Activated T-helper 2 cell treated with anti-CD3 and anti-CD28 coated beads, Interferon-gamma antibody, Interleukin-2, Interleukin-4, amounts not matched to agents 10 μg/mL and 5 μg/mL and 100 μg/mL, durations not matched to agents 14 hours and 24 hours and 36 hours (primary cell): ENCODE results near the gene CACNA2D3. TPM values are rescaled to one million over a fixed set of nuclear protein-coding genes. Genes with fewer than 3 reads are reported as not detected.

Experiments used
- DNase-seq: peaks from one replicate; pipeline ENCODE4 v3.0.0; 2021; ENCODE audit warnings: low spot score
- H3K27ac Mint-ChIP-seq: one replicate; pipeline ENCODE4 v1.8.0; 2021; ENCODE audit warnings: mixed read lengths
- H3K27me3 Mint-ChIP-seq: one replicate; pipeline ENCODE4 v1.8.0; 2021; ENCODE audit warnings: low read depth, mixed read lengths
- H3K36me3 Mint-ChIP-seq: one replicate; pipeline ENCODE4 v1.8.0; 2021; ENCODE audit warnings: low read depth, mixed read lengths
- H3K4me1 Mint-ChIP-seq: one replicate; pipeline ENCODE4 v1.8.0; 2021; ENCODE audit warnings: low read depth, mixed read lengths
- H3K4me3 Mint-ChIP-seq: one replicate; pipeline ENCODE4 v1.8.0; 2021; ENCODE audit warnings: low read depth, mild to moderate bottlenecking, moderate library complexity, mixed read lengths
- H3K9me3 Mint-ChIP-seq: one replicate; pipeline ENCODE4 v1.8.0; 2021; ENCODE audit warnings: mixed read lengths
- intact Hi-C: fragments of 100-400 bp; cut with micrococcal nuclease; formaldehyde crosslinking; loops from one replicate; pipeline ENCODE4 v1.15.1; 2023
- total RNA-seq: library from RNA; stranded (reverse); gene quantifications from 2 replicates; pipeline ENCODE4 v1.2.3, GENCODE V29; 2022

The CACNA2D3 gene
- total RNA-seq, 1 donor from 2014 or later: not detected

- no peaks in the 10 kb centered on the region for H3K4me1 Mint-ChIP-seq
- H3K9me3 Mint-ChIP-seq: no peaks in the 10 kb centered on the region
- no peaks in the 10 kb centered on the region for H3K36me3 Mint-ChIP-seq
- H3K27me3 Mint-ChIP-seq: no peaks in the 10 kb centered on the region
- H3K4me3 Mint-ChIP-seq: no peak overlapping the region
- intact Hi-C loops: no loop called here
- no peak overlapping the region for H3K27ac Mint-ChIP-seq
- no peak for DNase-seq
Observed at GRCh38 chr3:54543446-54543845, 421.1 kb downstream of the CACNA2D3 start.

- Mint-ChIP-seq H3K4me3 (no peak overlapping the region), H3K27me3 (no peaks in the 10 kb centered on the region), H3K4me1 (no peaks in the 10 kb centered on the region), H3K36me3 (no peaks in the 10 kb centered on the region), H3K9me3 (no peaks in the 10 kb centered on the region), H3K27ac (no peak overlapping the region)
- intact Hi-C loops: no loop called here
- DNase-seq: no peak
Observed at GRCh38 chr3:54547051-54547450, 424.7 kb downstream of the CACNA2D3 start.

- no peaks in the 10 kb centered on the region for H3K9me3 Mint-ChIP-seq
Observed at GRCh38 chr3:54547846-54548245, 425.5 kb downstream of the CACNA2D3 start.

GRCh38 chr3:54549607-54550220 is 427.4 kb downstream of the CACNA2D3 start:
- Mint-ChIP-seq H3K27me3 (no peaks in the 10 kb centered on the region), H3K9me3 (no peaks in the 10 kb centered on the region), H3K36me3 (no peaks in the 10 kb centered on the region), H3K27ac (no peak overlapping the region), H3K4me1 (no peaks in the 10 kb centered on the region), H3K4me3 (no peak overlapping the region)
- intact Hi-C loops: no loop called here
- DNase-seq: no peak

More at GRCh38 chr3:54547846-54548245, 425.5 kb downstream of the CACNA2D3 start:
- Mint-ChIP-seq H3K4me3 (no peak overlapping the region), H3K4me1 (no peaks in the 10 kb centered on the region), H3K27me3 (no peaks in the 10 kb centered on the region), H3K36me3 (no peaks in the 10 kb centered on the region), H3K27ac (no peak overlapping the region)
- intact Hi-C loops: no loop called here
- DNase-seq: no peak

- H3K36me3 Mint-ChIP-seq: no peaks in the 10 kb centered on the region
- H3K4me1 Mint-ChIP-seq: no peaks in the 10 kb centered on the region
- no peak for DNase-seq
- no peaks in the 10 kb centered on the region for H3K27me3 Mint-ChIP-seq
- intact Hi-C loops: no loop called here
- no peak overlapping the region for H3K4me3 Mint-ChIP-seq
- no peak overlapping the region for H3K27ac Mint-ChIP-seq
- no peaks in the 10 kb centered on the region for H3K9me3 Mint-ChIP-seq
Observed at GRCh38 chr3:54550221-54550977, 428.0 kb downstream of the CACNA2D3 start.

GRCh38 chr3:54556630-54557029 is 434.3 kb downstream of the CACNA2D3 start:
- Mint-ChIP-seq H3K36me3 (no peaks in the 10 kb centered on the region), H3K27me3 (no peaks in the 10 kb centered on the region), H3K9me3 (peaks cover 4% of the 10 kb centered on the region), H3K27ac (no peak overlapping the region), H3K4me3 (no peak overlapping the region), H3K4me1 (no peaks in the 10 kb centered on the region)
- intact Hi-C loops: no loop called here
- no peak for DNase-seq

GRCh38 chr3:54557538-54558428 is 435.4 kb downstream of the CACNA2D3 start:
- no peak overlapping the region for H3K27ac Mint-ChIP-seq
- intact Hi-C loops: no loop called here
- H3K4me3 Mint-ChIP-seq: no peak overlapping the region
- no peak for DNase-seq
- H3K9me3 Mint-ChIP-seq: peaks cover 4% of the 10 kb centered on the region
- H3K27me3 Mint-ChIP-seq: no peaks in the 10 kb centered on the region
- no peaks in the 10 kb centered on the region for H3K4me1 Mint-ChIP-seq
- H3K36me3 Mint-ChIP-seq: no peaks in the 10 kb centered on the region

- Mint-ChIP-seq H3K4me1 (no peaks in the 10 kb centered on the region), H3K36me3 (no peaks in the 10 kb centered on the region), H3K9me3 (peaks cover 4% of the 10 kb centered on the region), H3K27me3 (no peaks in the 10 kb centered on the region), H3K4me3 (no peak overlapping the region), H3K27ac (no peak overlapping the region)
- no peak for DNase-seq
- intact Hi-C loops: no loop called here
Observed at GRCh38 chr3:54563501-54564200, 441.3 kb downstream of the CACNA2D3 start.

GRCh38 chr3:54564374-54564925 is 442.1 kb downstream of the CACNA2D3 start:
- intact Hi-C loops: no loop called here
- no peaks in the 10 kb centered on the region for H3K36me3 Mint-ChIP-seq

GRCh38 chr3:54565956-54566355 is 443.6 kb downstream of the CACNA2D3 start:
- intact Hi-C loops: no loop called here
- Mint-ChIP-seq H3K36me3 (no peaks in the 10 kb centered on the region), H3K4me1 (no peaks in the 10 kb centered on the region), H3K4me3 (no peak overlapping the region), H3K27ac (no peak overlapping the region), H3K9me3 (peaks cover 4% of the 10 kb centered on the region), H3K27me3 (no peaks in the 10 kb centered on the region)
- DNase-seq: no peak

More at GRCh38 chr3:54564374-54564925, 442.1 kb downstream of the CACNA2D3 start:
- DNase-seq: no peak
- Mint-ChIP-seq H3K4me3 (no peak overlapping the region), H3K9me3 (peaks cover 4% of the 10 kb centered on the region), H3K27me3 (no peaks in the 10 kb centered on the region), H3K4me1 (no peaks in the 10 kb centered on the region), H3K27ac (no peak overlapping the region)

GRCh38 chr3:54567949-54568348 is 445.6 kb downstream of the CACNA2D3 start:
- H3K27ac Mint-ChIP-seq: no peak overlapping the region
- no peaks in the 10 kb centered on the region for H3K4me1 Mint-ChIP-seq
- intact Hi-C loops: no loop called here
- H3K36me3 Mint-ChIP-seq: no peaks in the 10 kb centered on the region
- H3K9me3 Mint-ChIP-seq: no peaks in the 10 kb centered on the region
- no peaks in the 10 kb centered on the region for H3K27me3 Mint-ChIP-seq
- no peak for DNase-seq
- no peak overlapping the region for H3K4me3 Mint-ChIP-seq

- H3K9me3 Mint-ChIP-seq: no peaks in the 10 kb centered on the region
- DNase-seq: no peak
- H3K4me1 Mint-ChIP-seq: no peaks in the 10 kb centered on the region
- H3K4me3 Mint-ChIP-seq: no peak overlapping the region
- no peaks in the 10 kb centered on the region for H3K36me3 Mint-ChIP-seq
- no peak overlapping the region for H3K27ac Mint-ChIP-seq
- H3K27me3 Mint-ChIP-seq: no peaks in the 10 kb centered on the region
- intact Hi-C loops: no loop called here
Observed at GRCh38 chr3:54570008-54570407, 447.7 kb downstream of the CACNA2D3 start.
